Endodermal cell (in vitro differentiated cells): ENCODE measurements around the gene CASK. TPM values are rescaled to one million over a fixed set of nuclear protein-coding genes. Genes with fewer than 3 reads are reported as not detected.

Source experiments
- DNase-seq: peaks from one replicate; pipeline ENCODE4 v3.0.0-alpha.2; 2017
- H3K27ac ChIP-seq: 2 replicates; pipeline ENCODE4 v1.5.1; 2013; ENCODE audit warnings: mild to moderate bottlenecking, low read depth, low read length, moderate library complexity
- H3K27me3 ChIP-seq: 2 replicates; pipeline ENCODE4 v1.6.1; 2013; ENCODE audit warnings: mild to moderate bottlenecking, low read length, moderate library complexity; ENCODE audit not compliant: insufficient read depth, control insufficient read depth, poor library complexity, severe bottlenecking
- H3K36me3 ChIP-seq: 2 replicates; pipeline ENCODE4 v1.7.0; 2013; ENCODE audit warnings: mild to moderate bottlenecking, low read length, moderate library complexity; ENCODE audit not compliant: control insufficient read depth, insufficient read depth
- H3K4me1 ChIP-seq: one replicate; pipeline ENCODE4 v1.7.0; 2013; ENCODE audit warnings: low read length; ENCODE audit not compliant: control insufficient read depth, insufficient read depth
- H3K4me3 ChIP-seq: 2 replicates; pipeline ENCODE4 v1.5.1; 2013; ENCODE audit warnings: mild to moderate bottlenecking, low read length, moderate library complexity
- H3K9ac ChIP-seq: 2 replicates; pipeline ENCODE4 v1.6.1; 2013; ENCODE audit warnings: mild to moderate bottlenecking, low read length, moderate library complexity; ENCODE audit not compliant: poor library complexity, severe bottlenecking; ENCODE audit errors: extremely low read depth
- H3K9me3 ChIP-seq: 2 replicates; pipeline ENCODE4 v1.6.1; 2013; ENCODE audit warnings: mild to moderate bottlenecking, low read length, moderate library complexity; ENCODE audit not compliant: control insufficient read depth
- H3K27ac Mint-ChIP-seq: 2 replicates; pipeline ENCODE4 v1.8.0; 2020; ENCODE audit warnings: mixed read lengths
- H3K27me3 Mint-ChIP-seq: 2 replicates; pipeline ENCODE4 v1.8.0; 2021; ENCODE audit warnings: mild to moderate bottlenecking, mixed read lengths; ENCODE audit not compliant: insufficient read depth
- H3K36me3 Mint-ChIP-seq: 2 replicates; pipeline ENCODE4 v1.8.0; 2020; ENCODE audit warnings: low read depth, mixed read lengths
- H3K4me1 Mint-ChIP-seq: 2 replicates; pipeline ENCODE4 v1.8.0; 2020; ENCODE audit warnings: mixed read lengths
- H3K4me3 Mint-ChIP-seq: 2 replicates; pipeline ENCODE4 v1.8.0; 2020; ENCODE audit warnings: mild to moderate bottlenecking, moderate library complexity, mixed read lengths
- H3K9me3 Mint-ChIP-seq: 2 replicates; pipeline ENCODE4 v1.8.0; 2020; ENCODE audit warnings: mild to moderate bottlenecking, mixed read lengths
- CTCF ChIP-seq: fragments of 200-600 bp; sonication (generic); conservative IDR thresholded peaks from 2 replicates; pipeline ENCODE4 v1.5.0; 2021; ENCODE audit warnings: antibody characterized with exemption, mild to moderate bottlenecking
- WGBS, 2 experiments: methylation state at CpG; one replicate each; pipeline versions ENCODE4 v1.1.5 to v1.1.7; 2013; ENCODE audit warnings: missing lambda C conversion rate in 2 of 2, mixed read lengths in 1 of 2; ENCODE audit not compliant: insufficient coverage in 1 of 2, insufficient read length in 1 of 2; 5-methylcytosine and 5-hydroxymethylcytosine counted together
- total RNA-seq, 2 donors: library from RNA; stranded (reverse); fragmentation: NEBNext Ultra II Directional in 1 of 2; extraction: Animal tissue kit (Norgen Biotek cat#: 25700) in 1 of 2; gene quantifications; 2 replicates in 1 of 2; 3 replicates in 1 of 2; pipeline ENCODE4 v1.2.1, GENCODE V29; 2021

CASK gene
- total RNA-seq, 2 donors from 2014 or later = 79.1 to 87.1 TPM

- Mint-ChIP-seq H3K9me3 (peaks cover 55% of the 10 kb centered on the region), H3K36me3 (no peaks in the 10 kb centered on the region), H3K27me3 (no peaks in the 10 kb centered on the region), H3K4me3 (no peak overlapping the region), H3K27ac (no peak overlapping the region), H3K4me1 (peaks cover 3% of the 10 kb centered on the region)
- no peaks in the 10 kb centered on the region for H3K4me1 ChIP-seq
- H3K27ac ChIP-seq = no peak overlapping the region
- H3K9ac ChIP-seq = no peak overlapping the region
- H3K4me3 ChIP-seq = no peak overlapping the region
- DNase-seq = peak; percentile 75
- no peak for TF ChIP-seq CTCF
- 58 to 62% methylated on average over 6 to 12 of the region's 12 CpGs for WGBS, 2 experiments
- no peaks in the 10 kb centered on the region for H3K27me3 ChIP-seq
- H3K36me3 ChIP-seq = no peaks in the 10 kb centered on the region
- H3K9me3 ChIP-seq = no peaks in the 10 kb centered on the region
These were observed 431.9 kb downstream of the CASK start for GRCh38 chrX:41491267-41492004.

- no peak for TF ChIP-seq CTCF
- H3K4me3 ChIP-seq = no peak overlapping the region
- no peak overlapping the region for H3K9ac ChIP-seq
- no peak overlapping the region for H3K4me3 Mint-ChIP-seq
- H3K4me1 Mint-ChIP-seq = peaks cover 9% of the 10 kb centered on the region
- H3K36me3 ChIP-seq = no peaks in the 10 kb centered on the region
- no peaks in the 10 kb centered on the region for H3K9me3 ChIP-seq
- no peak for DNase-seq
- H3K27me3 Mint-ChIP-seq = no peaks in the 10 kb centered on the region
- 86 to 100% methylated on average over 2 to 3 of the region's 3 CpGs for WGBS, 2 experiments
- H3K36me3 Mint-ChIP-seq = no peaks in the 10 kb centered on the region
- peaks cover 60% of the 10 kb centered on the region for H3K9me3 Mint-ChIP-seq
- no peak overlapping the region for H3K27ac ChIP-seq
- H3K27ac Mint-ChIP-seq = no peak overlapping the region
- no peaks in the 10 kb centered on the region for H3K4me1 ChIP-seq
- no peaks in the 10 kb centered on the region for H3K27me3 ChIP-seq
These were observed 432.9 kb downstream of the CASK start for GRCh38 chrX:41490446-41490845.

- Mint-ChIP-seq H3K27me3 (no peaks in the 10 kb centered on the region), H3K36me3 (no peaks in the 10 kb centered on the region), H3K4me3 (no peak overlapping the region), H3K27ac (no peak overlapping the region), H3K4me1 (peaks cover 21% of the 10 kb centered on the region), H3K9me3 (peaks cover 64% of the 10 kb centered on the region)
- Histone ChIP-seq H3K4me1 (no peaks in the 10 kb centered on the region), H3K9me3 (no peaks in the 10 kb centered on the region), H3K27ac (no peak overlapping the region), H3K27me3 (no peaks in the 10 kb centered on the region), H3K9ac (no peak overlapping the region), H3K4me3 (no peak overlapping the region), H3K36me3 (no peaks in the 10 kb centered on the region)
- TF ChIP-seq CTCF = peak; percentile 21
- DNase-seq = peak; percentile 52
- WGBS, 2 experiments = 83 to 92% methylated on average over 1 to 5 of the region's 5 CpGs
These were observed 441.1 kb downstream of the CASK start for GRCh38 chrX:41482154-41482850.
